Measurements from ENCODE around the gene TMEM89.

Gene TMEM89

DNA sequence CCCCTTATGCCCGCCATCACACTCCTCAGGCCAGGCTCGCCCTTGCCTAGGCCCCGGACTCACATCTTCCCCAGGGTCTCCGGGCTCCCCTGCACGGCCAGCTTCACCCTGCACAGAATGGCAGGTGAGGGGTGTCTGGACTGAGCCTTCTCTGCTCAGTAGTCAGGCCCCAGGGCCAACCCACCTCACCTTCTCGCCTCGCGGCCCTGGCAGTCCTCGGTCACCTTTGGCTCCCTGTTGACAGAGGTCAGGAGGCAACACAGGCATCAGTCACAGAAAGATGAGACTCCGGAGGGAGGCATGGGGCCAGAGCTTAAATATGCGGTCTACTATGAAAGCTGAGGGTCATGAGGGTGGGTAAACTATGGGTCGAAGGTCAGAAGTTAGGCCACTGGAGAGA lies 49.6 kb downstream of the TMEM89 start:
- Histone ChIP-seq H3K9me3 (ENCODE audit: control insufficient read depth, insufficient read depth, low read depth, low read length) (no peaks in the 10 kb centered on the region), H3K4me3 (ENCODE audit: low read depth, low read length) (no peak overlapping the region), H3K4me1 (ENCODE audit: control insufficient read depth, insufficient read depth, low read length) (no peaks in the 10 kb centered on the region), H3K36me3 (ENCODE audit: control insufficient read depth in 2 of 2, insufficient read depth in 1 of 2, low read length in 2 of 2) (peaks cover 0 to under 1% of the 10 kb centered on the region in 2 experiments; a peak in 1 of 3 replicates), H3K27ac (ENCODE audit: extremely low read depth, low read depth, low read length) (no peak overlapping the region)
- ChIA-PET CTCF (no interaction called here), POLR2A (no interaction called here)
- no peak for TF ChIP-seq ZNF645 (tag by site-specific recombination; IDR thresholded peaks at IDR 0.05)
- no peak for TF ChIP-seq TSHZ1 (tag by site-specific recombination; IDR thresholded peaks at IDR 0.05; ENCODE audit: borderline replicate concordance)
- no peak for TF ChIP-seq ZNF600 (tag by site-specific recombination; IDR thresholded peaks at IDR 0.05)
- TF ChIP-seq, protein P1, sequence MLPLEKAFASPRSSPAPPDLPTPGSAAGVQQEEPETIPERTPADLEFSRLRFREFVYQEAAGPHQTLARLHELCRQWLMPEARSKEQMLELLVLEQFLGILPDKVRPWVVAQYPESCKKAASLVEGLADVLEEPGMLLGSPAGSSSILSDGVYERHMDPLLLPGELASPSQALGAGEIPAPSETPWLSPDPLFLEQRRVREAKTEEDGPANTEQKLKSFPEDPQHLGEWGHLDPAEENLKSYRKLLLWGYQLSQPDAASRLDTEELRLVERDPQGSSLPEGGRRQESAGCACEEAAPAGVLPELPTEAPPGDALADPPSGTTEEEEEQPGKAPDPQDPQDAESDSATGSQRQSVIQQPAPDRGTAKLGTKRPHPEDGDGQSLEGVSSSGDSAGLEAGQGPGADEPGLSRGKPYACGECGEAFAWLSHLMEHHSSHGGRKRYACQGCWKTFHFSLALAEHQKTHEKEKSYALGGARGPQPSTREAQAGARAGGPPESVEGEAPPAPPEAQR (tag by site-specific recombination; IDR thresholded peaks at IDR 0.05): no peak
- TF ChIP-seq ZNF292 (tag by site-specific recombination; IDR thresholded peaks at IDR 0.05; ENCODE audit: borderline replicate concordance, low read depth): no peak
- TF ChIP-seq ZSCAN16 (tag by site-specific recombination; IDR thresholded peaks at IDR 0.05): no peak
- TF ChIP-seq ZNF10 (tag by site-specific recombination; IDR thresholded peaks at IDR 0.05): no peak

All from HEK293 (cell line).